ENCODE results near the gene IFITM1.
"Not testable (repeated sequence)": the region's sequence is repeated elsewhere in the genome, so short reads cannot be mapped to it uniquely, and the experiment has no call there.

DNA sequence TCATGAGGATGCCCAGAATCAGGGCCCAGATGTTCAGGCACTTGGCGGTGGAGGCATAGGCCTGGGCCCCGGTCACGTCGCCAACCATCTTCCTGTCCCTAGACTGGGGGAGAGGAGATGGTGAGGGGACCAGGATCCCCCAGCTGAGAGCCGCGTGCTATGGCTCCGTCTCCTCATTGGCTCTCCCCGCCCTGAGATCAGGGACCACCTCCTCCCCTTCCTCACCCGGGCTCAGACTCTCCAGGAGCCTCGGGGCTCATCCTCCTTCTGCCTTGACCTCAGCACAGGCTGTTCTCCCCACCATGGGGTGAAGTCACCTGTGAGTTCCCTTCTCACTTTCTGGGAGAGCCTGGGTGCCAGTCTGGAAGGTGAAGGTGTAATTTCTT lies 6.0 kb downstream of the IFITM1 start:
- TF ChIP-seq EZH2phosphoT487 (IDR thresholded peaks at IDR 0.05; ENCODE audit: insufficient read depth, low read depth); EZH2 (IDR thresholded peaks at IDR 0.05; ENCODE audit: insufficient read depth, poor library complexity, severe bottlenecking): not testable (repeated sequence)
